HG03196 (cell line): ENCODE measurements around the gene PRR3.

Source experiments
- ATAC-seq: cut with Tn5 transposase; IDR thresholded peaks from one replicate; pipeline ENCODE4 v1.9.1; 2021; ENCODE audit not compliant: unreplicated experiment

The PRR3 gene

DNA sequence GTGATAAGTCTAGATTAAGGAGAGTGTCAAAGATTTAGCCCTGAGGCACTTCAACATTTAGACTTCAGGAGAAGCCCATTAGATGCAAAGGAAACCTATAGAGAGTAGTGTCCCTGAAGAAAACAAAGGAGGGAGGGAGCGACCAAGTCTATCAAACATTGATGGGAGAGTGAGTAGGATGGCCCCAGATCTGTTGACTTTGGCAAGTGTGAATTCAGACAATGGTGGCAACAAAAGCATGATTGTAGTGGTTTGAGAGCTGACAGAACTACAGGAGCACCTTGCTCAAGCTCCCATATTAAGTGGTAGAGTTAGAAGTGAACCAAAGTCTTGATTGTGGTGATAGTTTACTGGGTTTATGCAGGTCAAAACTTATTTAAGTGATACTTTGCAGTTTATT, 13.2 kb downstream of the PRR3 start:
- ATAC-seq, result no peak

DNA sequence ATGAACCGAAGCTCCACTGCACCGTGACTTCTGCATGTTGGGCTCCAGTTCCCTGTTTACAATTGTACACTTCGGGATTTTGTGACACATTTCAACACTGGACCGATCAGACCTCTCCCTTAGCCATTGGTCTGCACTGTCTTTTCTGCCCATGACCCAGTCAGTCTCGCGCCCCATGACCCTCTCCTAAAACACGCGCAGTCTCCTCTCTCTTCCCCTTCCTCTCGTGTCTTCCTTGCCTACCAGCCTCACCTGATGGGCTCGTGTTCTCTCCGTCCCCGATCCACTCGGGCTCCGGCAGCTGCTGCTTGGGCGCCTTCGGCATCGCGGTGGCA, 13.6 kb downstream of the PRR3 start:
- peak; percentile 20 for ATAC-seq

DNA sequence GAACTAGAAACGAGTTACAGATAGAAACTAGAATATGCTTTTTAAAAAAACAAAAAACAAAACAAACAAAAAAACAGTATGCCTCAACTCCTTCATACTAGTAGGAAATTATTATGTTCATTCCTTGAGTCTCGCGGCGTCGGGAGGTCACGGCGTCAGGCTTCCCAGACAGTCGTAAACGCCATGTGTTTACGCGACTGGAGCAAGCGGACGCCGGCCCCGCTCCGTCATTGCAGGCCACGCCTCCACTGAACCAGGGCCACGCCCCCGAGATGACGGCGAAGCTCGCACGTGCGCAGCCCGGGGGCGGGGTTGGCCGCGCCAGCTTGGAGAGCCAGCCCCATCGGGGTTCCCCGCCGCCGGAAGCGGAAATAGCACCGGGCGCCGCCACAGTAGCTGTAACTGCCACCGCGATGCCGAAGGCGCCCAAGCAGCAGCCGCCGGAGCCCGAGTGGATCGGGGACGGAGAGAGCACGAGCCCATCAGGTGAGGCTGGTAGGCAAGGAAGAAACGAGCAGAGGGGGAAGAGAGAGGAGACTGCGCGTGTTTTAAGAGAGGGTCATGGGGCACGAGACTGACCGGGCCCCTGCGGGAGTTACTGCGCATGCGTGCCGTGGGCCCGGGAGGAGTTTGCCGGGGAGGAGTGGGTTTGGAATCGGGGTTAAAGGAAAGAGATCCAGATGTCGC, 14.1 kb downstream of the PRR3 start, which contains the start of gene ABCF1:
ABCF1 (plus strand) TSS at position 368 of the 687 bp plus-strand sequence; CDS start at position 414, 46 bp downstream.
- ATAC-seq, result peak; percentile 82

DNA sequence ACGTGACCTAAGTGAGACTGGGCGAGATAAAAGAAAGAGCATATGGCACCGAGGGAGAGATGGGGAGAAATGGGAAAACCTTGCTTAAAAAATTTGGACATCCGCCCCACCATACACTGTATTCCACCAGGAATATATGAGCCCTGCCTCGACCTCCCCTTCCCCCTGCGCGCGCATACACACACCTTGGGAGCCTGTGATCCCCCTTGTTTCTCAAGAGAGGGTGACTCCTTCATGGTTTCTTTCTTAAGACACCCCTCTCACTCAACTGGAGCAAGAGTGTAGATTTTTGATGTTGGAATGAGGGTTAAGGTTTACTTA, 14.6 kb downstream of the PRR3 start:
- no peak for ATAC-seq

DNA sequence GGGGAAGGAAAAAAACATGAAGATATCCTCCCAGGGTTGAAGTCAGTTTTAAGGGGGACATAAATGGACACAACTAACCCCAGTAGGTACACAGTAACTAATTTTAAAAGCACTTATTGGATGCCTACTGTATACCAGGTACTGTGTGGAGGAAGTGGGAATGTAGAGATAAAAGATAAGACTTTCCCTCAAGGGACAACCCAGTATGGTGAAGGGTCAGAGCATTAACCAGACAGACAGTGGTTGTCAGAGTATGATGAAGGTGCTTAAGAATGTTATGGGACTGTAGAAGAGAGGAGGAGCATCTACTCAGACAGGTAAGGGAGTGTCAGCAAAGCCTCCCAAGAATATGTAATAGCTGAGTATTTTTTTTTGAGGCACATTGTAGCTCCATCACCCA, 15.1 kb downstream of the PRR3 start:
- ATAC-seq, result no peak

DNA sequence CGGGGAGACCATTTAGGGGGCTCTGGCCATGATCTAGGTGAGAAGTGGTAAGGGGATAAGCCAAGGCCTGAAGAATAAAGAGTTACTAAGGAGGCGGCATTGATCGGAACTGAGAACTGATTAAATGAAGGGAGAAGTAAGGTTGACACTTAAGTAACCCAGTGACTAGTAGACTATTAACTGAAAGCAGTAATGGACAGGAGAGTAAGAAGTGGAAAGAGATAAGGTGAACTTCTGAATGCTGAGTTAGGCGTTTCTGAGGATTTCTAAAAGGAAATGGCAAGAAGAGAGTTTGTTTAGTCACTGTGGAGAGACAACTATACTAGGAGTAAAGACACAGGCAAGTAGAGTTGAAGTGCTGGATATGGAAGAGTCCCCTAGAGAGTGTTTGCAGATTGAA, 16.0 kb downstream of the PRR3 start:
- no peak for ATAC-seq

DNA sequence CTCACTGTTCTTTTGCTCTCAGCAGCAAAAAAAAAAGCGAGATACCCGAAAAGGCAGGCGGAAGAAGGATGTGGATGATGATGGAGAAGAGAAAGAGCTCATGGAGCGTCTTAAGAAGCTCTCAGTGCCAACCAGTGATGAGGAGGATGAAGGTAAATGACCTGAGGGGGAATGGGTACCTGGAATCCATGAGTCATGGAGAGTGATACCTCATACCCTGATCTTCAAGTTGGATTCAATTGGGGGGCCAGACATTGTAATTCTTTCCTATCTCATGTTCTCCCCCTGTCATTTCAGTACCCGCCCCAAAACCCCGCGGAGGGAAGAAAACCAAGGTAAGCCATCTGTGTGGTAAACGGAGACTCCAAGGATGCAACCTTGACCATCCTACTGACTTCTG, 21.0 kb downstream of the PRR3 start:
- no peak for ATAC-seq

DNA sequence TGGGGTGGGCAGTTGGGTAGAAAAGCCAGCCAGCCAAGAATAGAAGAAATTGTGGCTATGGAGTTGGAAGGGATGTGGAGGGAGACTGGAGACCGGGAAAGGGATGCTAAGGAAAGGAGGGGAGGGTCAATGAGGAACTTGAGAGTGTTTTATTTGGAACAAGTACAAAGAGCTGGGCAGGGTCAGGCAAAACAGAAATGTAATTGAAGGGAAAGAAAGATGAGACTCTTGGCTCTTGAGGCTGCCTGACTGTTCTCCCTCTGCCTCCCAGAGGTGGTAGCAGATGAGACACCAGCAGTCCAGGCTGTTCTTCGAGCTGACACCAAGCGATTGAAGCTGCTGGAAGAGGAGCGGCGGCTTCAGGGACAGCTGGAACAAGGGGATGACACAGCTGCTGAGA, 26.8 kb downstream of the PRR3 start:
- no peak for ATAC-seq

DNA sequence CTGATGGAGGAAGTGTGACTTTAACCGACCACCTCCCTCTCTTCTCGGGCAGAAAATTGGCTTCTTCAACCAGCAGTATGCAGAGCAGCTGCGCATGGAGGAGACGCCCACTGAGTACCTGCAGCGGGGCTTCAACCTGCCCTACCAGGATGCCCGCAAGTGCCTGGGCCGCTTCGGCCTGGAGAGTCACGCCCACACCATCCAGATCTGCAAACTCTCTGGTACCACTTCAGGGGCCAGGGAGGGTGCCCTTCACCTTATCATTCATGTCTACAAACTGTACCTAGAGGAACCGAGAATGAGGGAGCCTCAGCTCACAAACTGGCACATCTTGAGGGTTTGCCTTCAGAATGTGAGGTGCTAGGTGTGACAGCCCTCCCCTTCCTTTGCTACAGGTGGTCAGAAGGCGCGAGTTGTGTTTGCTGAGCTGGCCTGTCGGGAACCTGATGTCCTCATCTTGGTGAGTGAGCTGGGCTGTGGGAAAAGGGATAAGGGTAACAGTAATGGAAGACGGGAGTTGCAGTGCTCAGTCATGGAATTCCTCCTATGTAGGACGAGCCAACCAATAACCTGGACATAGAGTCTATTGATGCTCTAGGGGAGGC, 32.8 kb downstream of the PRR3 start:
- ATAC-seq, result no peak

DNA sequence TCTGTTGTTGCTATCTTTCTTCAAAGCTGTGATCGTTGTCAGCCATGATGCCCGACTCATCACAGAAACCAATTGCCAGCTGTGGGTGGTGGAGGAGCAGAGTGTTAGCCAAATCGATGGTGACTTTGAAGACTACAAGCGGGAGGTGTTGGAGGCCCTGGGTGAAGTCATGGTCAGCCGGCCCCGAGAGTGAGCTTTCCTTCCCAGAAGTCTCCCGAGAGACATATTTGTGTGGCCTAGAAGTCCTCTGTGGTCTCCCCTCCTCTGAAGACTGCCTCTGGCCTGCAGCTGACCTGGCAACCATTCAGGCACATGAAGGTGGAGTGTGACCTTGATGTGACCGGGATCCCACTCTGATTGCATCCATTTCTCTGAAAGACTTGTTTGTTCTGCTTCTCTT, 33.4 kb downstream of the PRR3 start:
- ATAC-seq, result no peak

DNA sequence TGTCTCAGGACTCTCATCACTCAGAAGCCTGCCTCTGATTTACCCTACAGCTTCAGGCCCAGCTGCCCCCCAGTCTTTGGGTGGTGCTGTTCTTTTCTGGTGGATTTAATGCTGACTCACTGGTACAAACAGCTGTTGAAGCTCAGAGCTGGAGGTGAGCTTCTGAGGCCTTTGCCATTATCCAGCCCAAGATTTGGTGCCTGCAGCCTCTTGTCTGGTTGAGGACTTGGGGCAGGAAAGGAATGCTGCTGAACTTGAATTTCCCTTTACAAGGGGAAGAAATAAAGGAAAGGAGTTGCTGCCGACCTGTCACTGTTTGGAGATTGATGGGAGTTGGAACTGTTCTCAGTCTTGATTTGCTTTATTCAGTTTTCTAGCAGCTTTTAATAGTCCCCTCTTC, 33.9 kb downstream of the PRR3 start:
- no peak for ATAC-seq

DNA sequence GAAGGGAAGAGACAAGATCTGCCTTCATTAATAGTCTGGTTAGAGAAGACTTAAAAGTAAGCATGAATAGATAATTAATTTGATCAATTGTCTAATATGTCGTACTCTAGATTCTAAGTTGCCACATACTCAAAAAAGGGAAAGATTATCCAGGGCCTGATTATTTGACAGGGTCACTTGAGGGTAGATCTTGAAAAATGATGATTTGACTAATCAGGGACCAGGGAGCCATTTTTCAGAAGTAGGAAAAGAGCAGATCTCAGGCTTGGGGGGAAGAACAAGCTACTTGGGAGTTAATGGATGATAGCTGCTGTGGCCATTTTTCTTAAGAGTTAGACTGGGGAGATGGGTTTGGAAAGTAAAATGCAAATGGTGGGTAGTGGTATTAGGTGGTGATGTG, 35.2 kb downstream of the PRR3 start:
- no peak for ATAC-seq

DNA sequence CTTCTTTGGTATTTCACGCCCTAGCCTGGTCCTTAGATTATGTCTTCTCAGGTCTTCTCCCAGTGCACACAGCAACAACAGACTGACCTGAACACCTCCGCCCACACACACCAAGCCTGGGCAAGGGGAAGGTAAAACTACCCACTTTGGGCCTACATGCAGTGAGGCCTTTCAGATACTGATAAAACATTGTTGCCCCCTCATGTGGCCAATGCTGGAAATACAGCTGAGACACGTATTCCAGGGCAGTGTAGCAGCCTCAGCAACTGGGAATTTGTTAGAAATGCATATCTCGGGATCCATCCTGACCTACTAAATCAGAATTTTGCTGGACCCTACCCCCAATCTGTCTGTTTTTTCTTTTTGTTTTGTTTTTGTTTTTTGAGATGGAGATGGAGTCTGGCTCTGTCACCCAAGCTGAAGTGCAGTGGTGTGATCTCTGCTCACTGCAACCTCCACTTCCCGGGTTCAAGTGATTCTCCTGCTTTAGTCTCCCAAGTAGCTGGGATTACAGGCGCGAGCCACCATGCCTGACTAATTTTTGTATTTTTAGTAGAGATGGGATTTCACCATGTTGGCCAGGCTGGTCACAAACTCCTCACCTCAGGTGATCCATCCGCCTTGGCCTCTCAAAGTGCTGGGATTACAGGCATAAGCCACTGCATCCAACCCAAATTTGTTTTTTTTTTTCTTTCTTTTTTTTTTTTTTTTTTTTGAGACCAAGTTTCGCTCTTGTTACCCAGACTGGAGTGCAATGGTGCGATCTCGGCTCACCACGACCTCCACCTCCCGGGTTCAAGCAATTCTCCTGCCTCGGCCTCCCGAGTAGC, 40.4 kb downstream of the PRR3 start:
- peak; percentile 48 for ATAC-seq

DNA sequence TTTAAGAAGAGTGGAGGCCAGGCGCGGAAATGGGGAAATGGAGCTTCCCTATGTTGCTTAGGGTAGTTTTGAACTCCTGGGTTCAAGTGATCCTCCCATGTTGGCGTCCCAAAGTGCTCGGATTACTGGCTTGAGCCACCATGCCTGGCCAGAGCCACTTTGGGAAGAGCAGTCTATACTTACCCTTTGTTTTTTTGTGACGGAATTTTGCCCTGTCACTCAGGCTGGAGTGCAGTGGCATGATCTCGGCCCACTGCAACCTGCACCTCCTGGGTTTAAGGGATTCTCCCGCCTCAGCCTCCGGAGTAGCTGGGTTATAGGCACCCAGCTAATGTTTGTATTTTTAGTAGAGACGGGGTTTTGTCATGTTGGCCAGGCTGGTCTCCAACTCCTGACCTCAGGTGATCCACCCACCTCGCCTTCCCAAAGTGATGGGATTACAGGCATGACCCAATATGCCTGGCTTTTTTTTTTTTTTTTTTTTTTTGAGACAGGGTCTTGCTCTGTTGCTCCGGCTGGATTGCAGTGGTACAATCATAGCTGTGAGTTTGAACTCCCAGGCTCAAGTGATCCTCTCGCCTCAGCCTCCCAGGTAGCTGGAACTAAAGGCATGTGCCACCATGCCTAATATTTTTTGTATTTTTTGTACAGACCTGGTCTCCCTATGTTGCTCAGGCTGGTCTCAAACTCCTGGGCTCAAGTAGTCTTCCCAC, 42.0 kb downstream of the PRR3 start:
- ATAC-seq, result no peak

DNA sequence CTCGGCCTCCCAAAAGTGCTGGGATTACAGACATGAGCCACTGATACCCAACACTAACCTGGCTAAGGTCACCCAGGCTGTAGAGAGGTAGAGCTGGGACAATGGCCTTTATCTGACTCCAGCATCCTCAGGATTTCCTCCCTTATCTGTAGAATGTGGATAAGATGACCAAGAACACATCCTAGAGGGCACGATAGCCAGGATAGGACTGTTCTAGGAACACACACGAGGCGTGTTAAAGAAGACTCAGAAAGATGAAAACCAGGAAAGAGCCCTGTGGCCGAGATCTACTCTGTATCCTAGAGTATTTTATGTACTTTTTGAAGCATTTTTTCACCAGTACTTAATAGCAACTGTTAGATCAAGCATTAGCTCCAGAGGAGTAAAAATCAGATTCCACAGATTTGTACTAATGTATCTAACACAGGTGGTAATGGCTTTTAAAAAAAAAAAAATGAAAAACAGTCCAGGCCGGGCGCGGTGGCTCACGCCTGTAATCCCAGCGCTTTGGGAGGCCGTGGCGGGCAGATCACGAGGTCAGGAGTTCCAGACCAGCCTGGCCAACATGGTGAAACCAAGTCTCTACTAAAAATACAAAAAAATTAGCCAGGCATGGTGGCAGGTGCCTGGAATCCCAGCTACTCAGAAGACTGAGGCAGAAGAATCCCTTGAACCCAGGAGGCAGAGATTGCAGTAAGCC, 42.7 kb downstream of the PRR3 start:
- no peak for ATAC-seq

DNA sequence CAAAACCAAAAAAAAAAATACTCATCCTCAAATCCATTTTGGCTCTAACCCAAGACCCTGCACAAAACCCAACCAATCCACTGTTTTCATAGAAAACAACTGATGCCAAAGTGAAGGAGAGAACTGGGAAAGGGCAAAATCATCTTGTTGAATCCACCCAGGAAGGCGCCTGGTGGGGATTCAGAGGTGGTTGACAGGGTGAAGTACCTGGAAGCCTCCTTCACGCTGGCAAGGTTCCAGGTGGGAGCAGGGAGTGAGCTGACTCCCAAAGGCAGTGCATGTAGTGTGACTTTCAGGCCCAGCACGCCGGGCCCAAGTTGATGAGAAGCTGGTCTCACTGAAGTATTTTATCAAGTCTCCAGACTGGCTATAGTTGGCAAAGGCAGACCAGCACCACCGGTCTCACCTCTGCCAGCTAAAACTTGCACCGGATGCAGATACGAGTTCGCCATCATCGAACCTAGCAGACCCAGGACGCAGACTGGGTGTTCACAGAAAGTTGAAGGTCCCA, 43.4 kb downstream of the PRR3 start:
- ATAC-seq, result no peak

DNA sequence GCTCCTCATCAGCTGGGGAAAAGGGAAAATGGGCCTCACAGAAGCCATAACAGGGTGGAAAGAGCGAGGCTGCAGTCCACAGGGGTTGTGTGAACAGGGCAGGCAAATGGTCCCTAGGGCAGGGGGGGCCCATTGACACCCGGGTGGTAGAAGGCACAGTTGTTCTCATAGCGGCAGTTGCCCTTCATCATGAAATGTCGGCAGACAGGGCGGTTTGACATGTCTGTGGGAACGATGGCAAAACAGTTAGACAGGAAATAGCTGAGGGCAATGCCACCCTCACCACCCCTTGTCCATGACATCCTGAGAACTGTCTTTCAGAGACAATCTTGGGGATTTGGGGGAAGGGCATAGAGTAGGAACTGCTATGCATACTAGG, 44.3 kb downstream of the PRR3 start:
- no peak for ATAC-seq

DNA sequence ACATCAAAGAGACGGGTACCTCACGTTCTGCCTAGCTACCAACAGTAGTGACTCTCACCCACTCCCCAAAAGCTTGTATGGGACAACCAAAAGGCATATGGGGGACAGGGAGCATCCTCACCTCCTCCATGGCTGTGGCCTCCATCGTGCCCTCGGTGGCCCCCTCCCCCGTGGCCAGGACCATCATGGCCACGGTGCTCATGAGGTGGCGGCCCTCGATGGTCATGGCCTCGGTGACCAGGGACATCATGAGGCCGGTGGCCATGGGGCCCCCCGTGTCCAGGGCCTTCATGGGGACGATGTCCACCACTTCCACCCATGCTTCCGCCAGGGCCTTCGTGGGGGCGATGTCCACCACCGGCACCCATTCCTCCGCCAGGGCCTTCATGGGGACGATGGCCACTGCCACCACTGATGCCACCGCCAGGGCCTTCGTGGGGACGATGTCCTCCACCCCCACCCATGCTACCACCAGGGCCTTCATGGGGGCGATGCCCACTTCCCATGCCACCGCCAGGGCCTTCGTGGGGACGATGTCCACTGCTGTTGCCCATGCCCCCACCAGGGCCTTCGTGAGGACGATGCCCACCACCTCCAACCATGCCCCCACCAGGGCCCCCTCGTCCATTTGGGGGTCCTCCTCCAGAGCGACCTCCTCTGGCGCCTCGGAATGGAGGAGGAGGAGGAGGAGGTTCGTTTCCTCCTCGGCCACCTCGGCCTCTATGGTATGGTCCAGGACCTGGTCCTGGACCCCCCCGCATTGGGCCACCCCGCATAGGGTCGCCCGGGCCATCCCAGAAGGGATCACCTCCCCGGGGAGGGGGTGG, 44.9 kb downstream of the PRR3 start:
- ATAC-seq, result no peak

DNA sequence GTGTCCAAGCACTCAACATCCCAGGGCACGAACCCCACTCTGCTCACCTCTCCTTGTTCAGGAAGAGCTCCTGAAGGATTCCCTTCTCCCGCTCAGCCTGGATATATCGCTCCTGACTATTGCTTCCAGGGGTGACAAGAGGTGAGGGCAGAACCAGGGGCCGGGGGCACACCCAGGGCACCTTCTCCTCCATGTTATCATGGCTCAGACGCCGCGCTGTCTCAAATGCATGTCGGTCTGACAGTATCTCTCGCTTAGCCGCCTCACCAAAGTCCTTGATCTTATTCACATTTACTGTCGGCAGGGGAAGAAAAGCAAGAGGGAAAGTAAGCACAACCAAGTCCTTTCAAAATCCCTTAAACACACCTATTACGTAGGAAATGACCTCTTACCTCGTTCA, 46.9 kb downstream of the PRR3 start:
- no peak for ATAC-seq

DNA sequence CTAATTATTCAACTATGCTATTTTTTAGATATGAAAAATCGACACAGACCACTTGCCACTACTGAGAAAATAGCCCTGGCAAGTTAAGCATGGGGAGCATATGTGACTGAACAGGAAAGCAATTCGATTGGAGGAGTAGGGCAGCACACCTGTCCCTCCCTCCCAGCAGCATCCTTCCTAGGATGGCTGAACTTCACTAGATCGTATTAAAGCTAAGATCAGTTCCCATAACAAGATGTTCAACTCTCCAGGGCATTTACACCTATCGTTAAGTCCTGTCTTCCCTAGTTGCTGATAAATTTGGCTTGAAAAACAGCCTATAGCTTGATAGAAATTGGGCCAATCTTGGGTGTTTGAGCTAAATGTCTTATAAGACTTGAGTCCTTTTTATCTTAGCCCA, 53.0 kb downstream of the PRR3 start:
- ATAC-seq, result no peak
